Measurements from ENCODE around the gene TRAPPC2B. TPM values are rescaled to one million over a fixed set of nuclear protein-coding genes. Genes with fewer than 3 reads are reported as not detected.
"Not testable (repeated sequence)": the region's sequence is repeated elsewhere in the genome, so short reads cannot be mapped to it uniquely, and the experiment has no call there.

The TRAPPC2B gene
- total RNA-seq, 1 donor, result 12.3 TPM

GRCh38 chr19:57366776-57367175 is 3.4 kb downstream of the TRAPPC2B start:
- Histone ChIP-seq H3K27ac (ENCODE audit: low read depth, low read length) (no peak overlapping the region), H3K36me3 (ENCODE audit: insufficient read depth, low read length) (peaks cover 5% of the 10 kb centered on the region), H3K4me3 (ENCODE audit: insufficient read depth, low read length) (no peak overlapping the region), H2AFZ (ENCODE audit: low read length) (no peak overlapping the region), H3K4me1 (ENCODE audit: insufficient read depth, low read length) (peaks cover 8% of the 10 kb centered on the region), H3K79me2 (ENCODE audit: insufficient read depth, low read length) (peaks cover 20% of the 10 kb centered on the region), H4K20me1 (ENCODE audit: insufficient read depth, low read length) (no peaks in the 10 kb centered on the region), H3K27me3 (ENCODE audit: insufficient read depth, low read length) (no peaks in the 10 kb centered on the region), H3K9me3 (ENCODE audit: low read depth, low read length) (no peaks in the 10 kb centered on the region), H3K4me2 (ENCODE audit: insufficient read depth, low read length) (no peak overlapping the region)
- DNase-seq (ENCODE audit: insufficient read length, low spot score, missing footprints), result no peak
- TF ChIP-seq, protein P1, sequence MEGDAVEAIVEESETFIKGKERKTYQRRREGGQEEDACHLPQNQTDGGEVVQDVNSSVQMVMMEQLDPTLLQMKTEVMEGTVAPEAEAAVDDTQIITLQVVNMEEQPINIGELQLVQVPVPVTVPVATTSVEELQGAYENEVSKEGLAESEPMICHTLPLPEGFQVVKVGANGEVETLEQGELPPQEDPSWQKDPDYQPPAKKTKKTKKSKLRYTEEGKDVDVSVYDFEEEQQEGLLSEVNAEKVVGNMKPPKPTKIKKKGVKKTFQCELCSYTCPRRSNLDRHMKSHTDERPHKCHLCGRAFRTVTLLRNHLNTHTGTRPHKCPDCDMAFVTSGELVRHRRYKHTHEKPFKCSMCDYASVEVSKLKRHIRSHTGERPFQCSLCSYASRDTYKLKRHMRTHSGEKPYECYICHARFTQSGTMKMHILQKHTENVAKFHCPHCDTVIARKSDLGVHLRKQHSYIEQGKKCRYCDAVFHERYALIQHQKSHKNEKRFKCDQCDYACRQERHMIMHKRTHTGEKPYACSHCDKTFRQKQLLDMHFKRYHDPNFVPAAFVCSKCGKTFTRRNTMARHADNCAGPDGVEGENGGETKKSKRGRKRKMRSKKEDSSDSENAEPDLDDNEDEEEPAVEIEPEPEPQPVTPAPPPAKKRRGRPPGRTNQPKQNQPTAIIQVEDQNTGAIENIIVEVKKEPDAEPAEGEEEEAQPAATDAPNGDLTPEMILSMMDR (IDR thresholded peaks at IDR 0.05; ENCODE audit: extremely low read depth, low read depth, low read length), result no peak

GRCh38 chr19:57374179-57374578 is 10.8 kb downstream of the TRAPPC2B start:
- H3K27ac ChIP-seq (ENCODE audit: low read depth, low read length), result no peak overlapping the region
- peaks cover 48% of the 10 kb centered on the region for H3K36me3 ChIP-seq (ENCODE audit: insufficient read depth, low read length)
- H4K20me1 ChIP-seq (ENCODE audit: insufficient read depth, low read length), result no peaks in the 10 kb centered on the region
- no peaks in the 10 kb centered on the region for H3K27me3 ChIP-seq (ENCODE audit: insufficient read depth, low read length)
- H3K9me3 ChIP-seq (ENCODE audit: low read depth, low read length), result peaks cover 24% of the 10 kb centered on the region
- no peaks in the 10 kb centered on the region for H3K4me1 ChIP-seq (ENCODE audit: insufficient read depth, low read length)
- H3K79me2 ChIP-seq (ENCODE audit: insufficient read depth, low read length), result no peaks in the 10 kb centered on the region
- no peak overlapping the region for H3K4me3 ChIP-seq (ENCODE audit: insufficient read depth, low read length)
- TF ChIP-seq, protein P1 (IDR thresholded peaks at IDR 0.05; ENCODE audit: extremely low read depth, low read depth, low read length), result no peak
- DNase-seq (ENCODE audit: insufficient read length, low spot score, missing footprints), result no peak
- H3K4me2 ChIP-seq (ENCODE audit: insufficient read depth, low read length), result no peak overlapping the region
- H2AFZ ChIP-seq (ENCODE audit: low read length), result no peak overlapping the region

DNA sequence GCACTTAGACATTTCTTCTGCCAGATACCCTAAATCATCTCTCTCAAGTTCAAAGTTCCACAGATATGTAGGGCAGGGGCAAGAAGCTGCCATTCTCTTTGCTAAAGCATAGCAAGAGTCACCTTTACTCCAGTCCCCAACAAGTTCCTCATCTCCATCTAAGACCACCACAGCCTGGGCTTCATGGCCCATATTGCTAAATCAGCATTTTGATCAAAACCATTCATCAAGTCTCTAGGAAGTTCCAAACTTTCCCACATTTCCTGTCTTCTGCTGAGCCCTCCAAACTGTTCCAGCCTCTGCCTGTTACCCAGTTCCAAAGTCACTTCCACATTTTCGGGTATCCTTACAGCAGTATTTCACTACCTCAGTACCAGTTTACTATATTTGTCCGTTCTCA is 11.3 kb downstream of the TRAPPC2B start:
- not testable (repeated sequence) for DNase-seq (ENCODE audit: insufficient read length, low spot score, missing footprints); H4K20me1 ChIP-seq (ENCODE audit: insufficient read depth, low read length); H3K4me2 ChIP-seq (ENCODE audit: insufficient read depth, low read length); H3K4me3 ChIP-seq (ENCODE audit: insufficient read depth, low read length); H3K4me1 ChIP-seq (ENCODE audit: insufficient read depth, low read length); H3K79me2 ChIP-seq (ENCODE audit: insufficient read depth, low read length); H3K27me3 ChIP-seq (ENCODE audit: insufficient read depth, low read length); H2AFZ ChIP-seq (ENCODE audit: low read length); H3K27ac ChIP-seq (ENCODE audit: low read depth, low read length)
- H3K36me3 ChIP-seq (ENCODE audit: insufficient read depth, low read length), result peaks cover 48% of the 10 kb centered on the region
- peaks cover 29% of the 10 kb centered on the region for H3K9me3 ChIP-seq (ENCODE audit: low read depth, low read length)

DNA sequence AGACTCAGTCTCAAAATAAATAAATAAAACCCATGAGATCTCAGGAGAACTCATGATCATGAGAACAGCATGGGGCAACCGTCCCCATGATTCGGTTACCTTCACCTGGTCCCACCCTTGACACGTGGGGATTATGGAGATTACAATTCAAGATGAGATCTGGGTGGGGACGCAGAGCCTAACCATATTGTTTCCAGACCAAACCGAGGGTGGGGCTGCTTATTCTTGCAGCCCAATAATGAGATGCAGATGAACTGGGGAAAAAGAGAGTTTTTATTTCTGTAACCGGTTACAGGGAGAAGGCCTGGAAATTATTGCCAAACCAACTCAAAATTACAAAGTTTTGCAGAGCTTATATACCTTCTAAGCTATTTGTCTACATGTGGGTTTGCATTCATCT is 12.8 kb downstream of the TRAPPC2B start:
- Histone ChIP-seq H3K27me3 (ENCODE audit: insufficient read depth, low read length) (no peaks in the 10 kb centered on the region), H3K79me2 (ENCODE audit: insufficient read depth, low read length) (no peaks in the 10 kb centered on the region), H3K4me2 (ENCODE audit: insufficient read depth, low read length) (no peak overlapping the region), H3K27ac (ENCODE audit: low read depth, low read length) (no peak overlapping the region), H3K9me3 (ENCODE audit: low read depth, low read length) (peaks cover 32% of the 10 kb centered on the region), H3K36me3 (ENCODE audit: insufficient read depth, low read length) (peaks cover 48% of the 10 kb centered on the region), H4K20me1 (ENCODE audit: insufficient read depth, low read length) (no peaks in the 10 kb centered on the region), H2AFZ (ENCODE audit: low read length) (no peak overlapping the region), H3K4me1 (ENCODE audit: insufficient read depth, low read length) (no peaks in the 10 kb centered on the region), H3K4me3 (ENCODE audit: insufficient read depth, low read length) (no peak overlapping the region)
- TF ChIP-seq, protein P1 (IDR thresholded peaks at IDR 0.05; ENCODE audit: extremely low read depth, low read depth, low read length), result no peak
- no peak for DNase-seq (ENCODE audit: insufficient read length, low spot score, missing footprints)

All from osteoblast (primary cell).